Ectodermal cell (in vitro differentiated cells): ENCODE results near the gene VPS4B.

Experiments used
- H3K27ac ChIP-seq: 2 replicates; pipeline ENCODE4 v1.7.0; 2013; ENCODE audit warnings: mild to moderate bottlenecking, low read depth, low read length; ENCODE audit not compliant: insufficient read depth, poor library complexity, severe bottlenecking
- H3K27me3 ChIP-seq: 2 replicates; pipeline ENCODE4 v1.7.0; 2013; ENCODE audit warnings: mild to moderate bottlenecking, low read length; ENCODE audit not compliant: insufficient read depth, control insufficient read depth, poor library complexity, severe bottlenecking
- H3K36me3 ChIP-seq: one replicate; pipeline ENCODE4 v1.7.0; 2013; ENCODE audit warnings: low read length; ENCODE audit not compliant: control insufficient read depth, insufficient read depth
- H3K4me1 ChIP-seq: one replicate; pipeline ENCODE4 v1.7.0; 2013; ENCODE audit warnings: low read length; ENCODE audit not compliant: control insufficient read depth, insufficient read depth
- H3K4me3 ChIP-seq: 2 replicates; pipeline ENCODE4 v1.7.0; 2013; ENCODE audit warnings: low read depth, low read length, control low read depth; ENCODE audit not compliant: insufficient read depth
- H3K9me3 ChIP-seq: 2 replicates; pipeline ENCODE4 v1.7.0; 2013; ENCODE audit warnings: mild to moderate bottlenecking, low read length, moderate library complexity; ENCODE audit not compliant: control insufficient read depth
- WGBS, 2 experiments: methylation state at CpG; one replicate each; pipeline ENCODE4 v1.1.7; 2013; ENCODE audit warnings: missing lambda C conversion rate in 2 of 2; 5-methylcytosine and 5-hydroxymethylcytosine counted together

VPS4B gene

GRCh38 chr18:63356272-63356896 is 65.9 kb downstream of the VPS4B start:
- Histone ChIP-seq H3K9me3 (no peaks in the 10 kb centered on the region), H3K27ac (no peak overlapping the region)
- WGBS, 2 experiments: 95 to 97% methylated on average over 4 to 7 of the region's 7 CpGs

GRCh38 chr18:63350230-63350629 is 72.0 kb downstream of the VPS4B start:
- Histone ChIP-seq H3K27ac (no peak overlapping the region), H3K9me3 (no peaks in the 10 kb centered on the region), H3K36me3 (peaks cover 44% of the 10 kb centered on the region), H3K4me3 (no peak overlapping the region), H3K4me1 (no peaks in the 10 kb centered on the region), H3K27me3 (no peaks in the 10 kb centered on the region)
- 50% methylated on average over 2 of the region's 2 CpGs; no CpG with 5 or more reads in 1 of the 2 experiments for WGBS, 2 experiments

More at GRCh38 chr18:63356272-63356896, 65.9 kb downstream of the VPS4B start:
- H3K27me3 ChIP-seq: no peaks in the 10 kb centered on the region
- peaks cover 24% of the 10 kb centered on the region for H3K36me3 ChIP-seq
- H3K4me1 ChIP-seq: no peaks in the 10 kb centered on the region
- no peak overlapping the region for H3K4me3 ChIP-seq

DNA sequence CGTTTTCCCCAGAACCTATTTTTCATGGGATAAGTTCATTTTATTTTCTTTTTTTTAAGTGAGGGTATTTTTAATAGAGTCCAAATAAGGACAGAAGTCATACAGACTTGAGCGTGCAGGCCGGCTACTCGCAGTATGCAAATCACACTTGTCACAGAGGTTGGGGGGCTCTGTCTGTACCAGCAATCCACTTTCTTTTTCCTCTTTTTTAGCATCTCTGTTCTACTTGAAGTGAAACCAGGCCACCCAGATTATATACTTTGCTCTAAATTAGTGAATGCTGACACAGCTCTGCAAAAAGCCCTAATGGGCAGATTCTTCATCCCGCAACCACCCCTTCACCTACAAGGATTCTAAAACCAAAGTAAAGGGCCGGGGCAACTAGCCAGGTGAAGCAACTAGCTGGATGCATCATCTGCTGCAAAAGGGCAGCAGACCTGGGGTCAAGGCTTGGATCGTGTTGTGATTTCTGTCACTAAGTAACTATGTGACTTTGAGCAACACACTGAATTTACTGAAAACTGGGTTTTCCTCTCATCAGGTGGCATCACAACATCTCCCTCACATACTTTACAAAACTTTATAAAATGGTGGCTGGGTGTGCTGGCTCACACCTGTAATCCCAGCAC is 73.7 kb downstream of the VPS4B start:
- no peaks in the 10 kb centered on the region for H3K9me3 ChIP-seq
- peaks cover 37% of the 10 kb centered on the region for H3K36me3 ChIP-seq
- 87 to 95% methylated on average over 7 of the region's 7 CpGs for WGBS, 2 experiments
- no peaks in the 10 kb centered on the region for H3K27me3 ChIP-seq
- no peak overlapping the region for H3K27ac ChIP-seq
- H3K4me1 ChIP-seq: no peaks in the 10 kb centered on the region
- no peak overlapping the region for H3K4me3 ChIP-seq

DNA sequence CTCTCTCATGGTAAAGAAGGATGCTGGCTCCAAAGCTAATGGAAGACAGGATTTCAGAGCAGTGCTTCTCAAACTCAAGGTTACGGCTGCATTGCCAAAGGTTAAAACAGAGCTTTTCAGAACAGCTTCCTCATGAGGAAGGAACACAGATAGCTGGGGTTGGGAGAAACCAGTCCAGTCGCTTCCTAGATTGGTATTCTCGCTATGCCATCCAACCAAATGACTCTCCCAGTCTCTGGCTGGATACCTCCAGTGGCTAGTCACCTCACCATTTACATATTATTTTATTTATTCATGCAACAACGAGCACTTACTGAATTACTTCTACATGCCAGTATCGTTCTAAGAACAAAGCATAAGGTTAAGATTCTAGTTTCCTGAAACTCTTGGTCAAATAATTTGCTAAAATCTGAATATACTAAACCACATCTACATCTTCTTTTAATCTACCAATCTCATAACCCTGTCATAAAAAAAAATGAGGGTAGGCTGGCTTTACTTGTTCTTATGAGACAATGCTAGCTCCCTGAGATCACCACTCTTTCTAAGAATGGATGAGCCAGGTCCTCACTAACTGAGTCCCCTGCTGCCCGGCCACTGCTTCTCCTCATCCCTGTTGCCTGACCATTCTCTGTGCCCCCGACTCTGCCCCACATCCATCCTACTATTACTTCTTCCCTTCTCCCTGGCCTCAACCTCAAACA is 75.6 kb downstream of the VPS4B start:
- WGBS, 2 experiments: 94% methylated on average over 7 of the region's 7 CpGs
- Histone ChIP-seq H3K4me3 (no peak overlapping the region), H3K27ac (no peak overlapping the region), H3K9me3 (no peaks in the 10 kb centered on the region), H3K36me3 (peaks cover 31% of the 10 kb centered on the region), H3K27me3 (no peaks in the 10 kb centered on the region), H3K4me1 (no peaks in the 10 kb centered on the region)

DNA sequence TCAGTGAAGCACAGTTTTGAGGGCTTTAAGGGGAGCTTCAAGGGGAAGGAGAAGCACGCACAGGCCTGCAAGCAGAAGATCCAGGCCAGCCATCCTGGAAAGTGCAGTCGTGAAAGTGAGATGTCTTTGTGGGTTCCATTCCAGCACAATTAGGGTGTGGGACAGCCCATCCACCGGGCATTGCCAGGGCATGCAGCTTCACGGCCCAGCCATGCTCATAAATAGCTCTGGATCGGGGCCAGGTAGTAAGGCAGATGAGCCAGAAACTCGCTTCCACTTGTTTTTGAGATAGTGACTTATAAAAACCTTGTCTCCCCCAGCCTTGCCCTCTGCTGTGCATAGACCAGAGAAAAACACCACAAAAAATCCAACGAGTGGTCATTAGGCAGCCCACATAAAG is 76.2 kb downstream of the VPS4B start:
- Histone ChIP-seq H3K4me1 (no peaks in the 10 kb centered on the region), H3K36me3 (peaks cover 25% of the 10 kb centered on the region), H3K27ac (no peak overlapping the region), H3K27me3 (no peaks in the 10 kb centered on the region), H3K9me3 (no peaks in the 10 kb centered on the region), H3K4me3 (no peak overlapping the region)
- 95 to 96% methylated on average over 7 of the region's 7 CpGs for WGBS, 2 experiments

DNA sequence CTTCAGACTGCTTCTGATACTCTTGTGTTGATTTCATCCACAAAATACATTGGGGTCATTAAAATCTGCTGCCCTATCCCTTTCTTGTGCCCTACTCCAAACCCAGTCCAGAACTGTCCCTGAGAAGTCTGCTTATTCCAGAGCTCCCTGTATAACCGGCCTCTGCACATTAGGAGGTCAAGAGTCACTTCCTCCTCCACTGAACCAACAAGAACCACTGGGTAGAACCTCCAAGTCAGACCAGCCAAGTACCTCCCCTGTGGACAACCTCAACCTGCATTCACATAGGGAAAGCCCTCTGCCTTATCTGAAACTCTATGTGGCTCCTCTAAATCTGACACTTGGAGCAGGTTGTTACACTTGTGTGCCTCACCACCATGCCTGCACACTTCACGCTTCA is 77.4 kb downstream of the VPS4B start:
- WGBS, 2 experiments: 95 to 99% methylated on average over 2 of the region's 2 CpGs
- H3K4me1 ChIP-seq: no peaks in the 10 kb centered on the region
- H3K27ac ChIP-seq: no peak overlapping the region
- no peak overlapping the region for H3K4me3 ChIP-seq
- no peaks in the 10 kb centered on the region for H3K27me3 ChIP-seq
- no peaks in the 10 kb centered on the region for H3K9me3 ChIP-seq
- H3K36me3 ChIP-seq: peaks cover 21% of the 10 kb centered on the region

GRCh38 chr18:63344263-63344662 is 78.0 kb downstream of the VPS4B start:
- 91 to 93% methylated on average over 5 of the region's 5 CpGs for WGBS, 2 experiments

GRCh38 chr18:63342206-63342605 is 80.1 kb downstream of the VPS4B start:
- Histone ChIP-seq H3K9me3 (no peaks in the 10 kb centered on the region), H3K27ac (no peak overlapping the region), H3K27me3 (no peaks in the 10 kb centered on the region), H3K4me3 (no peak overlapping the region), H3K36me3 (peaks cover 10% of the 10 kb centered on the region), H3K4me1 (no peaks in the 10 kb centered on the region)
- 58 to 60% methylated on average over 5 of the region's 5 CpGs for WGBS, 2 experiments

More at GRCh38 chr18:63344263-63344662, 78.0 kb downstream of the VPS4B start:
- Histone ChIP-seq H3K4me1 (no peaks in the 10 kb centered on the region), H3K9me3 (no peaks in the 10 kb centered on the region), H3K36me3 (peaks cover 14% of the 10 kb centered on the region), H3K27me3 (no peaks in the 10 kb centered on the region), H3K27ac (no peak overlapping the region), H3K4me3 (no peak overlapping the region)

- 11 to 17% methylated on average over 3 of the region's 4 CpGs for WGBS, 2 experiments
Measured at GRCh38 chr18:63339920-63340484, 82.3 kb downstream of the VPS4B start.

More at GRCh38 chr18:63339920-63340484, 82.3 kb downstream of the VPS4B start:
- Histone ChIP-seq H3K4me3 (no peak overlapping the region), H3K36me3 (peaks cover 14% of the 10 kb centered on the region), H3K9me3 (no peaks in the 10 kb centered on the region), H3K27me3 (no peaks in the 10 kb centered on the region), H3K27ac (no peak overlapping the region), H3K4me1 (no peaks in the 10 kb centered on the region)
